Fibroblast of villous mesenchyme (primary cell): ENCODE data around the gene FLVCR2. TPM values are rescaled to one million over a fixed set of nuclear protein-coding genes. Genes with fewer than 3 reads are reported as not detected.

ENCODE experiments used
- DNase-seq: peaks from one replicate; pipeline ENCODE4 v3.0.0-alpha.2; 2010; ENCODE audit warnings: low read depth
- H3K4me3 ChIP-seq: 2 replicates; pipeline ENCODE4 v1.5.1; 2011; ENCODE audit warnings: low read depth, mild to moderate bottlenecking, low read length
- CTCF ChIP-seq: IDR thresholded peaks from 2 replicates; pipeline ENCODE4 v1.5.1; 2012; ENCODE audit warnings: low read depth, mild to moderate bottlenecking, low read length; ENCODE audit not compliant: insufficient read depth
- total RNA-seq: library from RNA; depleted of rRNA; stranded (reverse); fragments of >200 nt; gene quantifications from 2 replicates; pipeline ENCODE4 v1.2.3, GENCODE V29; 2012

The FLVCR2 gene
- total RNA-seq, 1 donor, result 0.43 TPM

GRCh38 chr14:75563931-75564330 is 14.5 kb upstream of the FLVCR2 start:
- no peak for TF ChIP-seq CTCF
- no peak overlapping the region for H3K4me3 ChIP-seq
- DNase-seq, result no peak

- H3K4me3 ChIP-seq, result no peak overlapping the region
- DNase-seq, result no peak
Observed at GRCh38 chr14:75565056-75565455, 13.4 kb upstream of the FLVCR2 start.

GRCh38 chr14:75566321-75566720 is 12.1 kb upstream of the FLVCR2 start:
- H3K4me3 ChIP-seq, result no peak overlapping the region
- DNase-seq, result no peak
- no peak for TF ChIP-seq CTCF

More at GRCh38 chr14:75565056-75565455, 13.4 kb upstream of the FLVCR2 start:
- no peak for TF ChIP-seq CTCF

- H3K4me3 ChIP-seq, result no peak overlapping the region
- TF ChIP-seq CTCF, result no peak
- no peak for DNase-seq
Observed at GRCh38 chr14:75566752-75567151, 11.7 kb upstream of the FLVCR2 start.

- no peak for TF ChIP-seq CTCF
- no peak for DNase-seq
- H3K4me3 ChIP-seq, result no peak overlapping the region
Observed at GRCh38 chr14:75568140-75568539, 10.3 kb upstream of the FLVCR2 start.

GRCh38 chr14:75568791-75569190 is 9.6 kb upstream of the FLVCR2 start:
- H3K4me3 ChIP-seq, result no peak overlapping the region
- no peak for TF ChIP-seq CTCF
- no peak for DNase-seq

GRCh38 chr14:75570797-75571196 is 7.6 kb upstream of the FLVCR2 start:
- DNase-seq, result no peak
- no peak overlapping the region for H3K4me3 ChIP-seq
- TF ChIP-seq CTCF, result no peak
